Right lobe of liver (tissue), 6 donors: ENCODE data around the gene SELENOV. TPM values are rescaled to one million over a fixed set of nuclear protein-coding genes. Genes with fewer than 3 reads are reported as not detected.

Experiments
- ATAC-seq, 4 donors: fragments of 200-7000 bp; cut with Tn5 transposase; one replicate each; pipeline ENCODE4 v1.9.1; 2020; ENCODE audit warnings: mild to moderate bottlenecking in 4 of 4, moderate library complexity in 4 of 4
- DNase-seq, 3 donors: peaks; one replicate each; pipeline ENCODE4 v3.0.0-alpha.2; 2020
- H3K27ac ChIP-seq, 3 donors: fragments of 200-600 bp; one replicate each; pipeline ENCODE4 v1.8.0; 2022
- H3K27me3 ChIP-seq, 2 donors: fragments of 200-600 bp; one replicate each; pipeline ENCODE4 v1.8.0; 2022
- H3K36me3 ChIP-seq, 4 donors: fragments of 200-600 bp; sonication (generic) in 1 of 4; one replicate each; pipeline versions ENCODE4 v1.5.1 to v1.8.0; 2017 to 2022; ENCODE audit warnings: control low read depth in 1 of 4
- H3K4me1 ChIP-seq, 4 donors: fragments of 200-600 bp; sonication (generic) in 1 of 4; one replicate each; pipeline versions ENCODE4 v1.5.1 to v1.8.0; 2017 to 2022; ENCODE audit warnings: control low read depth in 1 of 4
- H3K4me3 ChIP-seq, 3 donors: fragments of 200-600 bp; one replicate each; pipeline ENCODE4 v1.8.0; 2022
- H3K9me3 ChIP-seq, 4 donors: fragments of 200-600 bp; sonication (generic) in 1 of 4; one replicate each; pipeline versions ENCODE4 v1.5.1 to v1.8.0; 2017 to 2022; ENCODE audit warnings: control low read depth in 1 of 4
- CTCF ChIP-seq, 4 donors: fragments of 200-600 bp in 3 of 4; fragments of 450-650 bp in 1 of 4; IDR thresholded peaks; one replicate each; pipeline versions ENCODE4 v1.5.1 to v1.8.0; 2016 to 2022; ENCODE audit warnings: antibody characterized with exemption in 4 of 4, mild to moderate bottlenecking in 2 of 4
- POLR2A ChIP-seq: fragments of 450-650 bp; IDR thresholded peaks from one replicate; pipeline ENCODE4 v1.6.1; 2017; ENCODE audit warnings: antibody characterized with exemption, mild to moderate bottlenecking
- WGBS: methylation state at CpG from one replicate; pipeline ENCODE4 v1.1.6; 2018; ENCODE audit warnings: low coverage, low lambda C conversion rate; ENCODE audit not compliant: insufficient coverage; ENCODE audit errors: missing lambda C conversion rate; 5-methylcytosine and 5-hydroxymethylcytosine counted together
- intact Hi-C, 2 donors: fragments of 100-400 bp; cut with DNase I; formaldehyde crosslinking; loops; one replicate each; pipeline versions ENCODE4 v1.11.2 to v1.14.1; 2022
- total RNA-seq, 6 experiments: library from RNA; depleted of rRNA in 2 of 6; stranded (reverse); fragments of >200 nt in 2 of 6; fragmentation: NEBNext Ultra II Directional in 3 of 6; extraction: Animal tissue kit (Norgen Biotek cat#: 25700) in 3 of 6; gene quantifications; one replicate each; pipeline versions ENCODE4 v1.1.0 to v1.2.4, GENCODE V29; 2016 to 2023
- donor health status: DM: no; HTN: yes; CAD: no.
- donor health status: DM: no; HTN: no; CAD: no.
- donor health status: DM: no; HTN: no; CAD: no.
- donor health status: DM: no; HTN: yes; CAD: no.
- donor health status: DM: no; HTN: yes; CAD: no.

Gene SELENOV
- total RNA-seq, 6 experiments from 2014 or later, result not detected

GRCh38 chr19:39506944-39507714 is 7.8 kb upstream of the SELENOV start:
- TF ChIP-seq CTCF (IDR thresholded peaks at IDR 0.05) (no peak), POLR2A (no peak)
- ATAC-seq (peak in 1 of 4 donors; percentile 32), DNase-seq (no peak)
- no peak overlapping the region for H3K27ac ChIP-seq
- no peaks in the 10 kb centered on the region for H3K27me3 ChIP-seq
- peak overlapping the region in 2 of 3 donors; percentile 5 to 26 for H3K4me3 ChIP-seq
- WGBS, result 5% methylated on average over 14 of the region's 96 CpGs
- intact Hi-C loops, result no loop called here
- H3K4me1 ChIP-seq, result no peaks in the 10 kb centered on the region
- no peaks in the 10 kb centered on the region for H3K36me3 ChIP-seq
- H3K9me3 ChIP-seq, result no peaks in the 10 kb centered on the region

- intact Hi-C loops, result no loop called here
- Histone ChIP-seq H3K4me1 (no peaks in the 10 kb centered on the region), H3K36me3 (no peaks in the 10 kb centered on the region), H3K4me3 (no peak overlapping the region), H3K27ac (no peak overlapping the region), H3K9me3 (no peaks in the 10 kb centered on the region), H3K27me3 (no peaks in the 10 kb centered on the region)
- no peak for TF ChIP-seq CTCF (IDR thresholded peaks at IDR 0.05)
- no peak for TF ChIP-seq POLR2A
- WGBS, result 32% methylated on average over 21 of the region's 24 CpGs
- no peak for ATAC-seq
- no peak for DNase-seq
Observed at GRCh38 chr19:39507715-39508364, 7.1 kb upstream of the SELENOV start.

GRCh38 chr19:39508629-39509028 is 6.3 kb upstream of the SELENOV start:
- Histone ChIP-seq H3K4me3 (no peak overlapping the region), H3K27ac (no peak overlapping the region), H3K36me3 (no peaks in the 10 kb centered on the region), H3K9me3 (no peaks in the 10 kb centered on the region), H3K4me1 (no peaks in the 10 kb centered on the region), H3K27me3 (no peaks in the 10 kb centered on the region)
- intact Hi-C loops, result no loop called here
- DNase-seq (no peak), ATAC-seq (no peak)
- no peak for TF ChIP-seq POLR2A
- no peak for TF ChIP-seq CTCF (IDR thresholded peaks at IDR 0.05)
- 71% methylated on average over 7 of the region's 9 CpGs for WGBS

- DNase-seq (no peak), ATAC-seq (no peak)
- no peaks in the 10 kb centered on the region for H3K9me3 ChIP-seq
- no peak for TF ChIP-seq POLR2A
- H3K36me3 ChIP-seq, result no peaks in the 10 kb centered on the region
- 33% methylated on average over 1 of the region's 2 CpGs for WGBS
- H3K27ac ChIP-seq, result no peak overlapping the region
- no peaks in the 10 kb centered on the region for H3K4me1 ChIP-seq
- no peaks in the 10 kb centered on the region for H3K27me3 ChIP-seq
- intact Hi-C loops, result no loop called here
- H3K4me3 ChIP-seq, result no peak overlapping the region
Observed at GRCh38 chr19:39509233-39509632, 5.7 kb upstream of the SELENOV start.

- Histone ChIP-seq H3K4me1 (peaks cover 0 to 8% (median 3%) of the 10 kb centered on the region in 4 donors), H3K9me3 (no peaks in the 10 kb centered on the region), H3K36me3 (no peaks in the 10 kb centered on the region), H3K4me3 (no peak overlapping the region), H3K27me3 (no peaks in the 10 kb centered on the region), H3K27ac (no peak overlapping the region)
- DNase-seq (no peak), ATAC-seq (no peak)
- TF ChIP-seq POLR2A (no peak), CTCF (IDR thresholded peaks at IDR 0.05) (no peak)
- 39% methylated on average over 2 of the region's 2 CpGs for WGBS
- intact Hi-C loops, result no loop called here
Observed at GRCh38 chr19:39512988-39513387, 2.0 kb upstream of the SELENOV start.
